ENCODE results near the gene OR2T34.
A peak's percentile ranks its signal among the peaks of the same experiment; 100 is the strongest.
"Not testable (repeated sequence)": the region's sequence is repeated elsewhere in the genome, so short reads cannot be mapped to it uniquely, and the experiment has no call there.

The OR2T34 gene, protein sequence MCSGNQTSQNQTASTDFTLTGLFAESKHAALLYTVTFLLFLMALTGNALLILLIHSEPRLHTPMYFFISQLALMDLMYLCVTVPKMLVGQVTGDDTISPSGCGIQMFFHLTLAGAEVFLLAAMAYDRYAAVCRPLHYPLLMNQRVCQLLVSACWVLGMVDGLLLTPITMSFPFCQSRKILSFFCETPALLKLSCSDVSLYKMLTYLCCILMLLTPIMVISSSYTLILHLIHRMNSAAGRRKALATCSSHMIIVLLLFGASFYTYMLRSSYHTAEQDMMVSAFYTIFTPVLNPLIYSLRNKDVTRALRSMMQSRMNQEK

DNA sequence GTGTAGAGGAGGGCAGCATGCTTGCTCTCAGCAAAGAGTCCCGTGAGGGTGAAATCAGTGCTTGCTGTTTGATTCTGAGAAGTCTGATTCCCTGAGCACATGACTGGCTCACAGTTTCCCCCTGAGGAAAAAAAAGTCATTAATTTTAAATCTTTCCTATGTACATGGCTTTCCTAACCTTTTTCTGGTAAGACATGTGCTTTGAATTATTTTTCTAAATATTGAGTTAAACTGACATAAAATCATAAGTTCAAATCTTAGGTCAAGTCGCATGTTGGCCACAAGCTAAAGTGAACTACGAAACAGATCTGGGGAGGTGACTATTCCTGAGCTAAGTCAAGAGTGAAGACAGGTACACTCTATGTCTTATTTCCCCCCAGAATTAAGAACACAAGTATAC is at the start of gene OR2T34:
OR2T34 (minus strand) TSS at position 101 of the 400 bp plus-strand sequence; CDS start at position 101, 0 bp downstream.
- not testable (repeated sequence) for DNase-seq

DNA sequence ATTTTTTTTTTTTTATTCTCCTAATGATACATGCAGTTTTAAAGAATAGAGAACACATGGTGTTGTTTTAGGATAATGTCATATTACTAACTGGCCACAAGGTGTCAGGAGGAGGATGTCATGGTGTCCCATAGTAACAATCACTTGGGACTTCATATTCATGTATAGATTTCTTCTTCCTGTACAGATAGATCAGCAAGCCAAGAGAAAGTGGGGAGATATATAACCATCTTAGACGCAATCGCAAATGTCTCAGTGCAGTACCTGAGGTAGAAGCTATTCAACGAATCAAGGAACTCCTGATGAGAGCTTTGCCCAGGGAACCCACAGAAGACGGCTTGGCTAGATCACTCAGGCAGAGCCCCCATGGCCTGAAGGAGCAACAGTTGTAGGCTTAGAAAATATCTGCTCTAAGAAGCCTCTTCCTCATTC is 48.0 kb upstream of the OR2T34 start:
- DNase-seq = no peak

DNA sequence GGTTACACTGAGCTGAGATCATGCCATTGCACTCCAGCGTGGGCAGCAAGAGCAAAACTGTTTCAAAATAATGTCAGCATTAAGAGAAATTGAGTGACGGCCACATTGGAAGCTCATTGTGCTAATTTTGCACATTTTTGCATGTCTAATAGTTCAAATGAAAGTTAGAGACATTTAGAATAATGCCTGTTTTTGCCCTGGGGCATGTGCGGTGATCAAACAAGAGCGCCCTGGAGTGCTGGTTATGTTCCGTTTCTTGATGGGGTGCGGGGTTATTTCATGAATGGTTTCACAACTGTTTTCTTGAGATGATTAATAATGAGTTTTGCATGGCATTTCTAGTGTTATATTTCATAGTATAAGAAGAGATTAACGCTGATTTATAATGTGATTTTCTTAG is 47.2 kb upstream of the OR2T34 start:
- DNase-seq = no peak

DNA sequence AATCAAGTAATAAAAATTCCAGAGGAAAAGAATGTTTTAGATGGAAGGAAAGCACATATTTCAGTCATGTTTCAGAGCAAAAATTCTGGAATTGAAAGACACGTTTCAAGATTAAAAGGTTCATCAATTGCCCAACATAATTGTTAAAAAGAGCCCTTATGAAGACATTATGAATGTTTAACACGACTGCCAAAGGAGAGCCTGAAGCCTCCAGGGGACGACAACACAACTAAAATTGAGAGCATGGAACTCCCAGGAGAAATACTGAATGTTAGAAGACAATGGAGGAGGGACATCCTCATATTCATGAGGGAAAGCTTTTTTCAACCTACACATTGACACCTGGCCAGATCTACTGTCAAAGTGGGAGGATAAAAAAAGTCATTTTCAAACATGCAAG is 44.3 kb upstream of the OR2T34 start:
- DNase-seq = peak in 5 of 14 donors; percentile 1 to 21 (median 9)

DNA sequence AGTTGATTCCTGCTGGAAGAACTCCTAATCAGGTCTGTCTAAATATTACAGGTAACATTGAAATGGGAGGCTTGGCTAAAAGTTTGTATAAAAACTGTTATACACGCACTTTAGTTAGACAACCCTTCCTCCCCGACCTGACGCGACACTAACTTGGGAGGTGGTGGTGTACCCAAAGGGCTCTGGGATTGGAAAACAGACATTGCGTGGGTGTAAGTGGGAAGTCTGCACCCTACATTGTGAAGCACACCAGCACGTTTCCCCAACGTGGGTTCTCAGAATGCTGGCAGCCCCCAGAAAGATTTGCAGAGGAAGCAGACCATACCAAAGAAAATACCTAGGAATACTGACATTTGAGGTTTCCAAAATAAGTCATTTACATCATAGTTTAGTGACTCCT is 43.6 kb upstream of the OR2T34 start:
- no peak for DNase-seq

DNA sequence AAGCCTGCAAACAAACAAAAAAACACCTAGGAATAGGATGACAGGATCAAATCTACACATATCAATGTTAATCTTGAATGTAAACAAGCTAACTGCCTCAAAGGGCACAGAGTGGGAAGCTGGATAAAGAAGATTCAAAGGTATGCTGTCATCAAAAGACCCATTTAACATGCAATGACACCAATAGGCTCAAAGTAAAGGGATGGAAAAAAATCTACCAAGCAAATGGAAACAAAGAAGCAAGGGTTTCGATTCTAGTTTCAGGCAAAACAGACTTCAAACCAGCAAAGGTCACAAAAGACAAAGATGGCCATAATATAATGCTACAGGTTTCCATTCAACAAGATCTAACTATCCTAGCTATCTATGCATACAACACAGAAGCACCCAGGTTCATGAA is 39.2 kb upstream of the OR2T34 start:
- DNase-seq = no peak

DNA sequence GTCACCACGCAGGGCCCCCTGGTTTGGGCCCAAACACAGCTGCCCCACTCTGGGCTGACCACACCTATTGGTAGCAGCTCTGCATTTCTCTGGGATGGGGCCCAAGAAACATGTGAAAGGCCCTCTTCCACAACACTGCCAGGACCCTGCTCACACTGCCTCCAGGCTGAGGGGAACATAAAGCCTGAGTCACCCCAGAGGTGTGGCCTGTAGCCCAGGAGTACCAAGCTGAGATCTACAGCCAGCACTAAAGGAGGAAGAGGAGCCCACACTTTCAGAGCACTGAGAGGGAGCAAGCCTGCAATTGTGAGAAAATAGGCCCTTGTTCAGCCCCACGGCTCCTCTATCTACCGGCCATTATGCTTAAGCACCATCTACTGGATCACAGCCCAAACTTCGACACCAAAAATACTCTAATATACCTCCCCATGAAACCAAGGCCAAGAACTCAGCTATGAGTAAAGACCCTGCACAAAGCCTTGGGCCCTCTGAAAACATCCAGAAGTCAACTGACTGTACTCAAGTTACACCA is 37.4 kb upstream of the OR2T34 start:
- no peak for DNase-seq

DNA sequence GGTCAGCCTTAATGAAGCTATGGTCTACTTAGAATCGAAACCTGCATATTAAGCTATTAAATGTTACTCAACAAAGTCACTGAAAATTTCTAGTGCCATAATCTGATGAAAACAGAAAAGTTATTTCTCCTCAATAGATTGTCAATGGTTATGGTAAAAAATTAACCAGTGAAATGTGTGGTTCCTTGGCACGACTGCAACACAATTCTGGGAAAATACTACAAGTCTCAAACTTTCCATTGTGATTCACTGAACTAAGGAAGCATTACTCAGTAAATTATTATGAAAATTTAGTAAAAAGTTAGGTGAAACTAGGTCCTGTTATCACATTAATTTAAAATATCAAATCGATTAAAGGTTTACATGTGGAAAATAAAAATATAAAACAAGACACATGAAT is 35.7 kb upstream of the OR2T34 start:
- no peak for DNase-seq

DNA sequence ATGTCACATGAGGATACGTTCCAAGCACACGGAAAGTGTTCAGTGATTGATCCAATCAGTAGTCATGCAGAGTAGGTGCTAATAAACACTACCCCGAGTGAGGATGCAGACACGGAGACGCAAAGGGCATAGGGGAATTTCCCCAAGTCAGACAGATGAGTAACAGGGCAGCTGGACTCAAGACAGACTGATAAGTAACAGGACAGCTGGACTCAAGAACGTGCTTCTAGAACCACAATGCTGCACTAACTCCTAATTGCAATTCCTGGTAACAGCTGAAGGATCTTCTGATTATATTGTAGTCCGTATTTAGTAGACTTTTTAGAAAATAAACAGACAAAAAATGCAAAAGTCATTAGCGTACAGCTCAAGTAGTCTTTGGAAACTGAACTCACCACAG is 24.8 kb upstream of the OR2T34 start:
- no peak for DNase-seq

DNA sequence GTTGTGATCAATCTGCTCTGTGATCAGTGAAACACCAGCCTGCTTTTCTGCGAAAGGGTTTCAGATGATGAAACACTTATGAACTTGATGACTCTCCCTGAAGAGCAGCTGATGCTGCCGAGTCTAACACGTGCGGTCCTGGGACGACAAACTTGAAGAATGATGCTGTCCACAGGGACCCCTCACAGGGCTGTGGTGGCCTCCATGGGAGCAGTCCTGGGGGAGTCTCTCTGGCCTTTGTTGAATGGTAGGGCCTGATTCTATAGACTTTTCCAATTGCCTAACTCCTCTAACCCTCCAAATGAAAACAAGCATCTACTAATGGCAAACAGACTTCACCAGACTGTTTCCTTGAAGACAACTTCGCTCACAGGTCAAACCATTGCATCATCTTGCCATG is 23.0 kb upstream of the OR2T34 start, which contains the start of gene OR2T10:
OR2T10 (minus strand) TSS at position 112 of the 400 bp plus-strand sequence. CDS start 3,932 bp downstream, outside the sequence.
- DNase-seq = no peak

DNA sequence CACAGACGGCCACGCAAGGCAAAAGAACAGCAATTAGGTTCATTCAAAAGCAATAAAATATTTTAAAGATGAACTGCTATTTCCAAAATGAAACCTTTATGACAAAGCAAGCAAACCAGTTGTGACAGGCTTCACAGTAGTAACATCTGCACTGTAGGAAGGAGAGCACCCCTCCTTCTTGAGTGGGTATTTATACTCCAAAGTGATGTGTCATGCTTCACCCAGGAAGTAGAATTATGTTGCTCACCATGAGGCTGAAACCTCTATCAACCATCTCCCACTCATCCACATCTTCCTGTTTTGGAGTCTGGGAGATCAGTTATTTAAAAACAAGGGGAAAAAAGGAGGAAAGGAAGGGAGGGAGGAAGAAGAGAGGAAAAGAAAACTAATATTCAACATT is 22.1 kb upstream of the OR2T34 start:
- no peak for DNase-seq

DNA sequence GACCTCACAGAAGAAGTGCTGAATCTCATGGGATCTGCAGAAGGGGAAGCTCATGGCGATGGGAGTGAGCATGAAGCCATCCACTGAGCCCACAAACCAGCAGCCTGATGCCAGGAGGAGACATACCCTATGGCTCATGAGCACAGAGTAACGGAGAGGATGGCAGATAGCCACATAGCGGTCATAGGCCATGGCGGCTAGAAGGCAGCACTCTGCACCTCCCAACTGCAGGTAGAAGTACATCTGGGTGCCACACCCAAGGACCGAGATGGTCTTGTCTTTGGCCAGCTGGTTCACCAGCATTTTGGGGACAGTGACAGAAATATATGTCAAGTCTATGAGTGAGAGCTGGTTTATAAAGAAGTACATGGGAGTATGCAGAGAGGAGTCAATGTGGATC is 18.7 kb upstream of the OR2T34 start:
- no peak for DNase-seq

DNA sequence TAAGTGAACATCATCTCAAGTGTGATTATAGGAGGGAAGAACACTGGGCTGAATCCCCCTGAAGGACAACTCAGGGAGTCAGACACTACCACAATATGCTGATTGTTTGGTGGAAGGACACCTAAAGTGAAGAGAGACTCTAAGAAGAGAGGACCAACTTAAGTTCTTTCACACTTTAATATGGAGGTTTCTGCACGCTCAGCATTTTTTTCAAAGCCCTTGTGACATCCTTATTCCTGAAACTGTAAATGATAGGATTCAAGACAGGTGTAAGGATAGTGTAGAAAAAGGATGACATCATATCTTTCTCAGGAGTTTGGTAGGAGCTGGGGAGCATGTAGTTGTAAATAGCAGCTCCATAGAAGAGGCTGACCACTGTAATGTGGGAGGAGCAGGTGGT is 18.1 kb upstream of the OR2T34 start:
- no peak for DNase-seq

DNA sequence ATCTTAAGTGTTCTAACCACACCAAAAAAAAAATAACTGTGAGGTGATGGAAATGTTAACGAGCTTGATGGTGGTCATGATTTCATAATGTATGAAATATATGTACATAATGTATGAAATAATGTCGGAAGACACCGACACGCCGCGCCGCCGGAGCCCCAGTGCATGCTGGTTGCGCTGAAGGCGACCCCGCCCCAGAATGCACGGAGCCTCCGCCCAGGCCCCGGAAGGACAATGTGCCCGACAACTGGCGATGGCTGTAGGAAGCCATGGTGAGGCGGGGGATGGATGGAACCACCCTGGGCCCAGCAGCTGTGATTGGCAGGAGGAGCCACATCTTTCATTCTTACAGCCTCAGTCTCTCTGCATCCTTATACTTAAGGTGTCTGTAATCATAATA is 15.5 kb upstream of the OR2T34 start:
- peak in 1 of 14 donors; percentile 0 for DNase-seq

DNA sequence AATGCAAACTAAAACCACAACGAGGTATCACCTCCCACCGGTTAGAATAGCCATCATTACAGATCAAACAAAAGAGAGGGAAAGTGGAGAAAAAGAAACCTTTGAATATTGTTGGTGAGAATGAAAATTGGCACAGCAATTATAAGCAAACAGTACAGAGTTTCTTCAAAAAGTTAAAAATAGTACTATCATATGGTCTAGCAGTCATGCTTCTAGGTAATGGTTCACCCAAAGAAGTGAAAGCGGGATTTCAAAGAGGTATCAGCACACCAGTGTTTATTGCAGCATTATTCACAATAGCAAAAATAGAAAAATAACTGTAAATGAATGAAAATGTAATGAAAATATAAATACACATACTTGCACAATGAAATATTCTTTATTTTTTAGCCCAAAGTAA is 14.8 kb upstream of the OR2T34 start:
- no peak for DNase-seq

DNA sequence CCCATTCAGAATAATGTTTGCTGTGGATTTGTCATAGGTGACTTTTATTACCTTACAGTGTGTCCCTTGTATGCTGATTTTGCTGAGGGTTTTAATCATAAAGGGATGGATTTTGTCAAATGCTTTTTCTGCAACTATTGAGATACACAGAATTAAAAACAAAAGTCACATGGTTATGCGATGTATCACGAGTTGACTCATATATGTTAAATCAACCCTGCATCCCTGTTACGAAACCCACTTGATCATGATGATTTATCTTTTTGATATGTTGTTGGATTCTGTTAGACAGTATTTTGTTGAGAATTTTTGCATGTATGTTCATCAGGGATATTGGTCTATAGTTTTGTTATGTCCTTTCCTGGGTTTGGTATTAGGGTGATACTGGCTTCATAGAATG is 10.7 kb upstream of the OR2T34 start:
- no peak for DNase-seq

DNA sequence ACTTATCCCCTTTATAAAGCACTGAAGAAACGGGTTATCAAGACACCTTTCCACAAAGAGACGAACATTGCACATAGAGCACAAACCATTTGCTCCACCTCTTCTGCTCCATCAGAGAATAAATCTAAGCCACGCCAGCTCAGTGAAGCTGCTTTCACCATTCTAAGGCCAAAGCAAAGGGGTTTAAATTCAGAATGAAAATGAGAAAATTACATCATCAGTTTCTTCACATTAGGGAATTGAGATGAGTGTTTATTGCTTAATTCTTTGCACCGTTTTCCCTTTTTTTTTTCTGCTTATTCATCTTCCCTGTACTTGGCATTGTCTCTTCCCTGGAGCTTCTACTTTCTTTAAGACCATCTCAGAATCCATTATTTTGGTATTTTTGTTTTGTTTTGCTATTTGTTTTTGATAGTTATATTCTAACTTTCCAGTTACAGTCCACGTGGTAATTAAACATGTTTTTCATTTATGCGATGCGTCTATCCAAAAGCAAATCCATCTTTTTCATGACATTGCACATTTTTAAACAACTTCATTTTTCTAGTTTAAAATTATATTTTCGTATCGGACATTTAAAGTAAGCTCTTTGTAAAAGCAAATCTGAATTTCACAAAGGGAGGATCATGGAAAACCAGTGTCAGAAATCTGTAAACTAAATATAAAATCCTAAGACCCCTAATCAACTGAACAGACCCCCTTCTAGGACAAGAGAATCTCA is 1.9 kb upstream of the OR2T34 start:
- DNase-seq = no peak

DNA sequence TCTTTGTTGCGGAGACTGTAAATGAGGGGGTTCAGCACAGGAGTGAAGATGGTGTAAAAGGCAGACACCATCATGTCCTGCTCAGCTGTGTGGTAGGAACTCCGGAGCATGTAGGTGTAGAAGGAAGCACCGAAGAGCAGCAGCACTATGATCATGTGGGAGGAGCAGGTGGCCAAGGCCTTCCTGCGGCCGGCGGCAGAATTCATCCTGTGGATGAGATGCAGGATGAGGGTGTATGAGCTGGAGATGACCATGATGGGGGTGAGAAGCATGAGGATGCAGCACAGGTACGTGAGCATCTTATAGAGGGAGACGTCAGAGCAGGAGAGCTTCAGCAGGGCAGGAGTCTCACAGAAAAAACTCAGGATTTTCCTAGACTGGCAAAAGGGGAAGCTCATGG is 701 bp downstream of the OR2T34 start:
- DNase-seq = not testable (repeated sequence)

DNA sequence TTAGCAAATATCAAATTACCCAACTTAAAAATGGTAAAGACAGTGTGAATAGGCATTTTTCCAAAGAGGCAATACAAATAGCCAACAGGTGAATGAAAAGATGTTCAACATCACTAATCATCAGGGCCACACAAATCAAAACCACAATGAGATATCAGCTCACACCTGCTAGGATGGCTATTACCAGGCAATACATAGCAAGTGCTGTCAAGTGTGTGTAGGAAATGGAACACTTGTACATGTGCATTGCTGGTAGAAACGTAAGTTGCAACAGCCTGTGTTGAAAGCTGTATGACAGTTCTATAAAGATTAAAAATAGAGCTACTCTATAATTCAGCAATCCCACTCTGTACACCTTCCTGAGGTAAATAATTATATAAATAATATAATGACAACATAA is 2.5 kb downstream of the OR2T34 start:
- DNase-seq = not testable (repeated sequence)

DNA sequence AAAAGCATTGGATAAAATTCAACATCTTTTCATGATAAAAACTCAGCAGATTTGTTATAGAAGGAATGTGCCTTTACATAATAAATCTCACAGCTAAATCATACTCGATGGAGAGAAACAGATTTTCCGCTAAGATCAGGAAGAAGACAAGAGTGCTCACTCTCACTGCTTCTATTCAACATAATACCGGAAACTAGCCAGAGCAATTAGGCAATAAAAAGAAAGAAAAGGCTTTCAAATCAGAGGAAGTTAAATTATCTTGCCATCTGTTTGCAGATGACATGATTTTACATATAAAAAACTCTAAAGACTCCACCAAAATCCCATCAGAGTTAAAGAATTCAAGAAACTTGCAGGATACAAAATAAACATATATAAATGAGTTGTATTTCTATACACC is 3.7 kb downstream of the OR2T34 start:
- DNase-seq = not testable (repeated sequence)

DNA sequence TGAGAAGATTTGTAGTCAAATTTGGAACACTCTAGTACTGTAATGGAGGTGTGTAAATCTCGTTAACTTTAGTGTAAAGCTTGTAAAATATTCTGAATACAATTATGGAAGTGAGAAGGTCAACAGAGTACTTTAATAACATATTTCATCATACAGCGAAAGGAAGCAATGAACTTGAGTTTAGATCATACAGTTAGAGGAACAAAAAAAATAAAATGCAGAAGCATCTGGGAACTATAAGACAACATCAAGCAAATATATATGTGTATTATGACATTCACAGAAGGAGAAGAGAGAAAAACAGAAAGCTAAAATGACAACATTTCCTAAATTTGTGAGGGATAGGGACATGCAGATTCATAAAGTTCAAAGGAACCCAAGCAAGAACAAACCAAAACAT is 5.5 kb downstream of the OR2T34 start:
- not testable (repeated sequence) for DNase-seq

DNA sequence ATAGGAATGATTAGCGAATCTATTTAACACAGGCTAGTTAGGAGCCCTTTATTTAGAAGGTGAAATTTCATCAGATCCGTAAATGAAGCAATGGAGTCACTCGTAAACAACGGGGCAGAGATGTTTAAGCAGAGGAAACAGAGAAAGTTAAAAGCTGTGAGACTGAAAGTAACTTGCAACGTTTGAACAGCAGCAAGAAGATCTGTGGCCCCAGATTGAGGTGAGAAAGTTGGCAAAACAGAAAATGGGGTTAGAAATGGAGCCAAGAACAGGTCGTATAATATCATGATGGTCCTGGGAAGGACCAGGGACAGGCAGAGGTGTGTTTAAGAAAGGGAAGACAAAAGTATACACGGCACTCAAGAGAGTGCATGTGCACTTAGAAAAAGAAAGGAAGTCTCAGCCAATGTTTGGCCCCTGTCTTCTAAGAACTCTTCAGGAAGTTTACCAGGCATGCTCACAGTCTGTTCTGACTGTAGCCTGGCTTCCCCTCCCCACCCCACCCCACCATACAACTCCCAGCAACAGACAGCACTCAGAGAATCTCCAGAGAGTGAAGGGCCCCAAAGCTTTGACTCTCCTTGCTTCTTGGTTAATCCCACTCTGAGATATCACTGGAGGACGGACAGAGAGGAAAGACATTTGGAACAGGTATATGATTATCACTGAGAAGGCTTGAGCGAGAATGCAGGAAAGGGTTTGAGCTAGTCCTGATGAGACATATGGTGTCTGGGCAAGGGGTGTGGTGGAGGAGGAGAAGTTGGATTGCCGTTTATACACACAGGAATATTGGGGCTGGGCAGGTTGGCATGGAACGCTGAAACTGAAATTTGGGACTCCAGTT is 8.8 kb downstream of the OR2T34 start:
- not testable (repeated sequence) for DNase-seq

DNA sequence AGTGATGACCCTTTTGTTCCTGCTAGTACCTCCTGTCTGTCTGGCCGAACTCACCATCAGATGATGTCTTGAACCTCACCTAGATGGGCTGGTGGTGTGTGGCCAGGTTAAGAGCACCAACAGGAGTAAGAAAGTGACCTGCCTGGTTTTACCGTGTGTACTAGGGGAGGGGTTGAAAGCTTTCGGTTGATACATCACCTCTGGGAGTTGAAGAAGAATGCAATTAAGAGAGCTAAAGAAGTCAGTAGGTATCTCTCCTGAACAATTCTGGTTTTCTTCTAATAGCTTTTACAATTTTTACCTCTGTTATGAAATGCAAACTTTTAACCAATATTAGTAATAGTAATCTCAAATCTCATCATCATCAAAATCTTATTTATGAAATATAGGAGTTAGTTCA is 11.9 kb downstream of the OR2T34 start, which contains the start of gene OR2T29:
OR2T29 (minus strand) TSS at position 101 of the 400 bp plus-strand sequence. CDS start 3,281 bp downstream, outside the sequence.
- DNase-seq = not testable (repeated sequence)

Data from C1 segment of cervical spinal cord (tissue), 14 donors.